Astrocyte (in vitro differentiated cells and primary cell): ENCODE results near the gene PIBF1. TPM values are rescaled to one million over a fixed set of nuclear protein-coding genes. Genes with fewer than 3 reads are reported as not detected.
"Not testable (repeated sequence)": the region's sequence is repeated elsewhere in the genome, so short reads cannot be mapped to it uniquely, and the experiment has no call there.

ENCODE experiments used
- DNase-seq: peaks from one replicate; pipeline ENCODE4 v3.0.0-alpha.2; 2010; ENCODE audit warnings: low read depth
- FAIRE-seq: peaks from 2 replicates; lab custom pipeline; 2011; peaks lifted over from hg19 to GRCh38; lab: Jason Lieb, UNC
- H2AFZ ChIP-seq: 2 replicates; pipeline ENCODE4 v1.6.0; 2012; ENCODE audit warnings: low read depth, low read length, inconsistent platforms
- H3K27ac ChIP-seq: 2 replicates; pipeline ENCODE4 v1.5.1; 2011; ENCODE audit warnings: low read depth, low read length, inconsistent platforms
- H3K27me3 ChIP-seq: 2 replicates; pipeline ENCODE4 v1.6.0; 2011; ENCODE audit warnings: low read length, inconsistent platforms; ENCODE audit not compliant: insufficient read depth
- H3K36me3 ChIP-seq: 2 replicates; pipeline ENCODE4 v1.5.1; 2011; ENCODE audit warnings: low read length, inconsistent platforms; ENCODE audit not compliant: insufficient read depth
- H3K4me1 ChIP-seq: 2 replicates; pipeline ENCODE4 v1.5.1; 2011; ENCODE audit warnings: low read length, inconsistent platforms; ENCODE audit not compliant: insufficient read depth
- H3K4me2 ChIP-seq: 2 replicates; pipeline ENCODE4 v1.6.0; 2012; ENCODE audit warnings: low read length, inconsistent platforms
- H3K4me3 ChIP-seq: 2 replicates; pipeline ENCODE4 v1.5.1; 2011; ENCODE audit warnings: low read depth, mild to moderate bottlenecking, low read length, inconsistent platforms; ENCODE audit not compliant: insufficient read depth
- H3K79me2 ChIP-seq: 2 replicates; pipeline ENCODE4 v1.6.0; 2012; ENCODE audit warnings: mild to moderate bottlenecking, low read length, inconsistent platforms; ENCODE audit not compliant: insufficient read depth
- H3K9ac ChIP-seq: 2 replicates; pipeline ENCODE4 v1.6.0; 2012; ENCODE audit warnings: mild to moderate bottlenecking, low read length, inconsistent platforms
- H3K9me3 ChIP-seq: 2 replicates; pipeline ENCODE4 v1.5.1; 2012; ENCODE audit warnings: low read depth, mild to moderate bottlenecking, low read length, inconsistent platforms; ENCODE audit not compliant: insufficient read depth
- H4K20me1 ChIP-seq: 2 replicates; pipeline ENCODE4 v1.6.0; 2012; ENCODE audit warnings: low read length, inconsistent platforms; ENCODE audit not compliant: insufficient read depth
- H3K27ac Mint-ChIP-seq: one replicate; pipeline ENCODE4 v1.8.0; 2021; ENCODE audit warnings: mild to moderate bottlenecking, mixed read lengths; ENCODE audit not compliant: unreplicated experiment
- H3K27me3 Mint-ChIP-seq: one replicate; pipeline ENCODE4 v1.8.0; 2021; ENCODE audit warnings: low read depth, mixed read lengths; ENCODE audit not compliant: unreplicated experiment
- H3K36me3 Mint-ChIP-seq: one replicate; pipeline ENCODE4 v1.8.0; 2021; ENCODE audit warnings: low read depth, mixed read lengths; ENCODE audit not compliant: unreplicated experiment
- H3K4me1 Mint-ChIP-seq: one replicate; pipeline ENCODE4 v1.8.0; 2021; ENCODE audit warnings: low read depth, mixed read lengths; ENCODE audit not compliant: unreplicated experiment
- H3K4me3 Mint-ChIP-seq: one replicate; pipeline ENCODE4 v1.8.0; 2021; ENCODE audit warnings: mild to moderate bottlenecking, moderate library complexity, mixed read lengths; ENCODE audit not compliant: unreplicated experiment
- H3K9me3 Mint-ChIP-seq: one replicate; pipeline ENCODE4 v1.8.0; 2021; ENCODE audit warnings: mild to moderate bottlenecking, mixed read lengths; ENCODE audit not compliant: unreplicated experiment
- CTCF ChIP-seq: IDR thresholded peaks from 2 replicates; pipeline ENCODE4 v1.5.1; 2011; ENCODE audit warnings: low read depth, mild to moderate bottlenecking, inconsistent platforms, low read length, moderate library complexity; ENCODE audit not compliant: insufficient read depth
- EZH2 ChIP-seq: IDR thresholded peaks from 2 replicates; pipeline ENCODE4 v1.6.1; 2012; ENCODE audit warnings: mild to moderate bottlenecking, low read length, inconsistent platforms; ENCODE audit not compliant: insufficient read depth
- total RNA-seq: library from RNA; stranded (reverse); gene quantifications from 2 replicates; pipeline ENCODE4 v1.2.1, GENCODE V29; 2021

PIBF1 gene
- total RNA-seq, 1 donor from 2014 or later, result 19.3 TPM

GRCh38 chr13:72839831-72840426 is 58.0 kb downstream of the PIBF1 start:
- Histone ChIP-seq H3K36me3 (peaks cover 3% of the 10 kb centered on the region), H3K9ac (no peak overlapping the region), H2AFZ (no peak overlapping the region), H4K20me1 (no peaks in the 10 kb centered on the region), H3K79me2 (no peaks in the 10 kb centered on the region), H3K27ac (no peak overlapping the region), H3K27me3 (no peaks in the 10 kb centered on the region), H3K4me2 (no peak overlapping the region), H3K9me3 (no peaks in the 10 kb centered on the region), H3K4me3 (no peak overlapping the region), H3K4me1 (no peaks in the 10 kb centered on the region)
- no peaks in the 10 kb centered on the region for H3K9me3 Mint-ChIP-seq
- H3K27ac Mint-ChIP-seq, result no peak overlapping the region
- DNase-seq (peak; percentile 16), FAIRE-seq (peak; percentile 17)
- H3K4me3 Mint-ChIP-seq, result no peak overlapping the region
- no peaks in the 10 kb centered on the region for H3K27me3 Mint-ChIP-seq
- no peaks in the 10 kb centered on the region for H3K4me1 Mint-ChIP-seq
- TF ChIP-seq EZH2 (no peak), CTCF (peak; percentile 84)
- H3K36me3 Mint-ChIP-seq, result peaks cover 3% of the 10 kb centered on the region

DNA sequence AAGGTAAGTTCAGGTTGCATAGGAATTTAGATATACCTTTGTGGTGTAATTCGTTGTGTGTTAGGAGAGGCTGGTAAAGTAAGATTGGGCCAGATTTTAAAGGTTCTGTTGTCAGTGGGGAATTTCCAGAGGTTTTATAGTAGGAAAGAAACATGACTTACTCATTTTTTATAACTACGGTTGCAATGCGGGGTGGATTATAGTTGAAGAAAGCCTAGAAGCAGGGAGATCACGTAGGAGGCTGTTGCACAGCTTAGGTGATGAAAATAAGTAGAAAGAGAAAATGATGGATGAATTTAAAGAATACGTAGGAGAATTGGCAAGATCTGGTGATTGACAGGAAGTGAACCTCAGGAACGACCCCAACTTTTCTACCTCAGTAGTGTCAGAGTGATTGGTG is 61.1 kb downstream of the PIBF1 start:
- Mint-ChIP-seq H3K27me3 (no peaks in the 10 kb centered on the region), H3K27ac (no peak overlapping the region)

GRCh38 chr13:72845148-72845547 is 63.2 kb downstream of the PIBF1 start:
- H3K4me2 ChIP-seq, H3K36me3 Mint-ChIP-seq, H3K4me3 Mint-ChIP-seq, H3K27me3 ChIP-seq, H3K9ac ChIP-seq, H3K9me3 ChIP-seq, H3K27ac Mint-ChIP-seq, H3K27me3 Mint-ChIP-seq, H3K9me3 Mint-ChIP-seq, H3K4me1 ChIP-seq, DNase-seq, FAIRE-seq, H3K36me3 ChIP-seq, H3K4me1 Mint-ChIP-seq, H3K27ac ChIP-seq, H3K79me2 ChIP-seq, H2AFZ ChIP-seq, H3K4me3 ChIP-seq, H4K20me1 ChIP-seq: not testable (repeated sequence)

More for the DNA sequence above, 61.1 kb downstream of the PIBF1 start:
- H2AFZ ChIP-seq, result no peak overlapping the region
- peaks cover 7% of the 10 kb centered on the region for H3K36me3 Mint-ChIP-seq
- no peak overlapping the region for H3K4me3 Mint-ChIP-seq
- H3K27ac ChIP-seq, result no peak overlapping the region
- no peak overlapping the region for H3K9ac ChIP-seq
- H3K79me2 ChIP-seq, result no peaks in the 10 kb centered on the region
- no peaks in the 10 kb centered on the region for H3K27me3 ChIP-seq
- FAIRE-seq, result no peak
- no peak for DNase-seq
- H3K9me3 Mint-ChIP-seq, result no peaks in the 10 kb centered on the region
- H3K4me2 ChIP-seq, result no peak overlapping the region
- no peaks in the 10 kb centered on the region for H3K9me3 ChIP-seq
- no peaks in the 10 kb centered on the region for H3K4me1 ChIP-seq
- peaks cover 4% of the 10 kb centered on the region for H3K36me3 ChIP-seq
- no peaks in the 10 kb centered on the region for H4K20me1 ChIP-seq
- no peaks in the 10 kb centered on the region for H3K4me1 Mint-ChIP-seq
- TF ChIP-seq CTCF (no peak), EZH2 (no peak)
- H3K4me3 ChIP-seq, result no peak overlapping the region
